Cerebellar nuclear complex (tissue), 1 donor: ENCODE data around the gene NDRG2.

ENCODE experiments used
- DNase-seq, 2 experiments: peaks; one replicate each; lab custom pipeline; 2025; lab: John Stamatoyannopoulos, UW

The NDRG2 gene

GRCh38 chr14:20969336-20969735, 55.5 kb downstream of the NDRG2 start:
- DNase-seq = no peak
